Mesenchymal stem cell (in vitro differentiated cells and primary cell): Measurements from ENCODE around the gene SEC14L2.

Experiments used
- DNase-seq: peaks from one replicate; pipeline ENCODE4 v3.0.0-alpha.2; 2013
- H2AFZ ChIP-seq: one replicate; pipeline ENCODE4 v1.6.1; 2013; ENCODE audit warnings: low read depth, mild to moderate bottlenecking, control low read depth, inconsistent platforms, low read length, moderate library complexity
- H2AK5ac ChIP-seq: 2 replicates; pipeline ENCODE4 v1.6.1; 2013; ENCODE audit warnings: low read length, moderate library complexity, mild to moderate bottlenecking, inconsistent platforms; ENCODE audit not compliant: severe bottlenecking
- H2BK120ac ChIP-seq: one replicate; pipeline ENCODE4 v1.6.1; 2013; ENCODE audit warnings: low read depth, mild to moderate bottlenecking, inconsistent platforms, low read length, moderate library complexity
- H2BK12ac ChIP-seq, 2 experiments: one replicate each; pipeline ENCODE4 v1.6.1; 2013; ENCODE audit warnings: inconsistent platforms in 2 of 2, low read length in 2 of 2, mild to moderate bottlenecking in 2 of 2, moderate library complexity in 2 of 2, control low read depth in 1 of 2
- H2BK15ac ChIP-seq: one replicate; pipeline ENCODE4 v1.6.1; 2013; ENCODE audit warnings: mild to moderate bottlenecking, low read depth, inconsistent platforms; ENCODE audit not compliant: poor library complexity, severe bottlenecking
- H2BK5ac ChIP-seq: 2 replicates; pipeline ENCODE4 v1.6.1; 2013; ENCODE audit warnings: low read depth, mild to moderate bottlenecking, low read length, control low read depth, inconsistent platforms; ENCODE audit not compliant: poor library complexity, severe bottlenecking
- H3K14ac ChIP-seq, 2 experiments: one replicate each; pipeline ENCODE4 v1.6.1; 2013; ENCODE audit warnings: inconsistent platforms in 2 of 2, low read length in 2 of 2, control low read depth in 1 of 2, mild to moderate bottlenecking in 1 of 2, moderate library complexity in 1 of 2
- H3K18ac ChIP-seq, 2 experiments: one replicate each; pipeline ENCODE4 v1.6.1; 2013; ENCODE audit warnings: inconsistent platforms in 2 of 2, low read length in 2 of 2, control low read depth in 1 of 2, low read depth in 1 of 2, mild to moderate bottlenecking in 1 of 2
- H3K23ac ChIP-seq, 2 experiments: one replicate each; pipeline ENCODE4 v1.6.1; 2013; ENCODE audit warnings: inconsistent platforms in 2 of 2, low read length in 2 of 2, mild to moderate bottlenecking in 2 of 2, moderate library complexity in 2 of 2, control low read depth in 1 of 2
- H3K27ac ChIP-seq: 2 replicates; pipeline ENCODE4 v1.5.1; 2013; ENCODE audit warnings: mild to moderate bottlenecking, moderate library complexity, low read length, control low read depth, inconsistent platforms; ENCODE audit not compliant: poor library complexity, severe bottlenecking
- H3K27me3 ChIP-seq, 2 experiments: 2 replicates each; pipeline versions ENCODE4 v1.6.1 to v1.7.0; 2013; ENCODE audit warnings: low read length in 2 of 2, mild to moderate bottlenecking in 2 of 2, moderate library complexity in 2 of 2, control low read depth in 1 of 2, inconsistent platforms in 1 of 2; ENCODE audit not compliant: control insufficient read depth in 1 of 2, insufficient read depth in 1 of 2
- H3K36me3 ChIP-seq, 2 experiments: 2 replicates each; pipeline versions ENCODE4 v1.6.1 to v1.7.0; 2013; ENCODE audit warnings: low read length in 2 of 2, control low read depth in 1 of 2, inconsistent platforms in 1 of 2, low read depth in 1 of 2, mild to moderate bottlenecking in 1 of 2; ENCODE audit not compliant: insufficient read depth in 2 of 2, control insufficient read depth in 1 of 2
- H3K4ac ChIP-seq, 2 experiments: one replicate each; pipeline ENCODE4 v1.6.1; 2013; ENCODE audit warnings: inconsistent platforms in 2 of 2, low read length in 2 of 2, mild to moderate bottlenecking in 2 of 2, moderate library complexity in 2 of 2, control low read depth in 1 of 2, low read depth in 1 of 2
- H3K4me1 ChIP-seq: 2 replicates; pipeline ENCODE4 v1.6.1; 2013; ENCODE audit warnings: low read depth, low read length, control low read depth; ENCODE audit not compliant: control insufficient read depth, insufficient read depth
- H3K4me2 ChIP-seq: 2 replicates; pipeline ENCODE4 v1.6.1; 2013; ENCODE audit warnings: low read length, mild to moderate bottlenecking, inconsistent platforms; ENCODE audit not compliant: poor library complexity, severe bottlenecking
- H3K4me3 ChIP-seq, 2 experiments: 2 replicates each; pipeline versions ENCODE4 v1.5.1 to v1.7.0; 2013; ENCODE audit warnings: low read length in 2 of 2, mild to moderate bottlenecking in 2 of 2, control low read depth in 1 of 2, low read depth in 1 of 2; ENCODE audit not compliant: insufficient read depth in 1 of 2
- H3K79me1 ChIP-seq: replicated peaks from 2 replicates; pipeline ENCODE4 v1.6.1; 2013; ENCODE audit warnings: mild to moderate bottlenecking, control low read depth, low read length, inconsistent platforms; ENCODE audit not compliant: poor library complexity, severe bottlenecking
- H3K9ac ChIP-seq: 2 replicates; pipeline ENCODE4 v1.7.0; 2013; ENCODE audit warnings: mild to moderate bottlenecking, low read length, moderate library complexity
- H3K9me3 ChIP-seq: 2 replicates; pipeline ENCODE4 v1.7.0; 2013; ENCODE audit warnings: mild to moderate bottlenecking, low read length; ENCODE audit not compliant: control insufficient read depth
- H4K8ac ChIP-seq: one replicate; pipeline ENCODE4 v1.6.1; 2013; ENCODE audit warnings: inconsistent platforms, mild to moderate bottlenecking, low read length, moderate library complexity
- H4K91ac ChIP-seq: one replicate; pipeline ENCODE4 v1.6.1; 2013; ENCODE audit warnings: mild to moderate bottlenecking, low read length, inconsistent platforms
- WGBS: methylation state at CpG from one replicate; pipeline ENCODE4 v1.1.7; 2013; ENCODE audit warnings: mixed read lengths; 5-methylcytosine and 5-hydroxymethylcytosine counted together

Gene SEC14L2

GRCh38 chr22:30469165-30469564 lies 72.3 kb downstream of the SEC14L2 start:
- WGBS = 80% methylated on average over 2 of the region's 2 CpGs

GRCh38 chr22:30470655-30471054 lies 73.8 kb downstream of the SEC14L2 start:
- H2BK12ac ChIP-seq = no peak overlapping the region
- no peak overlapping the region for H4K8ac ChIP-seq
- WGBS = 45% methylated on average over 1 of the region's 2 CpGs
- H3K27me3 ChIP-seq = peaks cover 66 to 68% of the 10 kb centered on the region in 2 experiments
- no peaks in the 10 kb centered on the region for H3K4me1 ChIP-seq
- H2BK15ac ChIP-seq = no peak overlapping the region
- no peak overlapping the region for H2AK5ac ChIP-seq
- H3K79me1 ChIP-seq = no peaks in the 10 kb centered on the region
- H3K23ac ChIP-seq = no peak overlapping the region
- no peaks in the 10 kb centered on the region for H3K9me3 ChIP-seq
- H3K4me2 ChIP-seq = no peak overlapping the region
- H2BK120ac ChIP-seq = no peak overlapping the region
- H3K9ac ChIP-seq = no peak overlapping the region
- no peak overlapping the region for H3K4me3 ChIP-seq
- H3K14ac ChIP-seq = no peak overlapping the region
- no peak overlapping the region for H4K91ac ChIP-seq
- no peak overlapping the region for H2AFZ ChIP-seq
- no peaks in the 10 kb centered on the region for H3K36me3 ChIP-seq
- no peak overlapping the region for H3K18ac ChIP-seq
- no peak for DNase-seq
- H2BK5ac ChIP-seq = no peak overlapping the region
- no peak overlapping the region for H3K27ac ChIP-seq
- no peak overlapping the region for H3K4ac ChIP-seq

More at GRCh38 chr22:30469165-30469564, 72.3 kb downstream of the SEC14L2 start:
- H3K79me1 ChIP-seq = no peaks in the 10 kb centered on the region
- H3K4me2 ChIP-seq = no peak overlapping the region
- no peaks in the 10 kb centered on the region for H3K36me3 ChIP-seq
- H3K4me3 ChIP-seq = no peak overlapping the region
- H4K91ac ChIP-seq = no peak overlapping the region
- H3K9me3 ChIP-seq = peaks cover 7% of the 10 kb centered on the region
- H2BK15ac ChIP-seq = no peak overlapping the region
- H2BK5ac ChIP-seq = no peak overlapping the region
- no peaks in the 10 kb centered on the region for H3K4me1 ChIP-seq
- H3K4ac ChIP-seq = no peak overlapping the region
- no peak overlapping the region for H2BK120ac ChIP-seq
- no peak overlapping the region for H3K18ac ChIP-seq
- H3K9ac ChIP-seq = no peak overlapping the region
- H3K27me3 ChIP-seq = peaks cover 63 to 64% of the 10 kb centered on the region in 2 experiments
- DNase-seq = no peak
- no peak overlapping the region for H4K8ac ChIP-seq
- H2AFZ ChIP-seq = no peak overlapping the region
- no peak overlapping the region for H3K27ac ChIP-seq
- no peak overlapping the region for H2AK5ac ChIP-seq
- no peak overlapping the region for H3K14ac ChIP-seq
- H3K23ac ChIP-seq = no peak overlapping the region
- no peak overlapping the region for H2BK12ac ChIP-seq

GRCh38 chr22:30471616-30472318 lies 74.9 kb downstream of the SEC14L2 start, which contains the start of gene SEC14L3:
Gene SEC14L3, minus strand, starts transcription at chr22:30472017. Its CDS starts 59 bp downstream, at chr22:30471958.
- 74% methylated on average over 13 of the region's 13 CpGs for WGBS
- Histone ChIP-seq H3K4me2 (no peak within 1 kb of the TSS), H4K91ac (no peak within 1 kb of the TSS), H2BK12ac (no peak within 1 kb of the TSS), H3K79me1 (no peaks in the 10 kb centered on the region), H3K27me3 (peaks cover 68 to 71% of the 10 kb centered on the region in 2 experiments), H2BK15ac (no peak within 1 kb of the TSS), H3K18ac (no peak within 1 kb of the TSS), H3K23ac (no peak within 1 kb of the TSS), H3K4me1 (no peaks in the 10 kb centered on the region), H3K9ac (no peak within 1 kb of the TSS), H3K14ac (no peak within 1 kb of the TSS), H2BK120ac (no peak within 1 kb of the TSS), H4K8ac (no peak within 1 kb of the TSS), H3K9me3 (no peaks in the 10 kb centered on the region), H3K27ac (no peak within 1 kb of the TSS), H3K36me3 (no peaks in the 10 kb centered on the region), H3K4ac (no peak within 1 kb of the TSS), H2AFZ (no peak within 1 kb of the TSS), H2AK5ac (no peak within 1 kb of the TSS), H3K4me3 (no peak within 1 kb of the TSS), H2BK5ac (no peak within 1 kb of the TSS)
- no peak for DNase-seq

GRCh38 chr22:30472994-30473720 lies 76.3 kb downstream of the SEC14L2 start:
- WGBS = 50% methylated on average over 4 of the region's 4 CpGs

More at GRCh38 chr22:30472994-30473720, 76.3 kb downstream of the SEC14L2 start:
- Histone ChIP-seq H4K8ac (no peak overlapping the region), H3K18ac (no peak overlapping the region), H2BK5ac (no peak overlapping the region), H3K27me3 (peaks cover 71 to 77% of the 10 kb centered on the region in 2 experiments), H2AFZ (no peak overlapping the region), H2BK120ac (no peak overlapping the region), H3K4me2 (no peak overlapping the region), H3K4me1 (no peaks in the 10 kb centered on the region), H3K27ac (no peak overlapping the region), H3K14ac (no peak overlapping the region), H3K36me3 (no peaks in the 10 kb centered on the region), H3K4ac (no peak overlapping the region), H2AK5ac (no peak overlapping the region), H3K9me3 (no peaks in the 10 kb centered on the region), H2BK15ac (no peak overlapping the region), H3K9ac (no peak overlapping the region), H3K4me3 (no peak overlapping the region), H4K91ac (no peak overlapping the region), H2BK12ac (no peak overlapping the region), H3K23ac (no peak overlapping the region), H3K79me1 (no peaks in the 10 kb centered on the region)
- DNase-seq = no peak
